ENCODE measurements around the gene EPHB6.

Gene EPHB6

DNA sequence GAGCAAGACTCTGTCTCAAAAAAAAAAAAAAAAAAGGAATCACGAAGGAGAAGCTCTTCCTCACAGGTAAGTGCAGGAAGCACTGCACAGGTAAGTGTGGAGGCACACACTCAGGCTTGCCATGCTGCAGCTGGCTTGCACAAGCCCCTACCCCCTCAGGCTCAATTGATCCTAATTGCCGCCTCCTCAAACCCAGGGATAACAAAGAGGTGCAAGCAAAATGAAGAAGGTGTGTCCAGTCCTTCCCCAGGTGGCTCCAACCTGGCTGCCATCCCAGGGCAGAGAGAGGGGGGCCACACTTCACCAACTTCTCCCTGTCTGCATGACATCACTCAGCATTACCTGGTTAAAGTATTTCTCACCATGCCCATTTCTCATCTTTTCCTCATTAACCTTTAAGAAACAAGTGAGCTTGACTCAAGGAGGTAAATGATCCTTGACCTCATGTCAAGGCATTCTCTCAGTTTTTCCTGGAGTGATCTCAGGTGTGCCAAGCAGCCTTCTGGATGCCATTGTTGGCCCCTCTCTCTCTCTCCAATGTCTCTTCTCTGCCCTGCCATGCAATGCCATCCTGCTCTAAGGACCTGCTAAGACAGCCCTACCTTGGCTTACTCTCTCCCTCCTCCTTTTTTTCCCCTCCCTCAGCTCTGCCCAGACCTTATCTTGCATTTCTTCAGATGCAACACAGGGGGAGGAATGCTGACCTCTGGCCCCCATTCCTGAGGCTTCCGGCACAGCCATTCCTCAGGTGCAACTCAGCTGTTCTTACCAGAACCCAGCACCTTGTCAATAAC, 43.7 kb downstream of the EPHB6 start:
- no peak overlapping the region for H3K4me3 ChIP-seq (replicated peaks; ENCODE audit: insufficient read depth, low read length)
- no peaks in the 10 kb centered on the region for H3K27me3 ChIP-seq (ENCODE audit: insufficient read depth, poor library complexity, severe bottlenecking)
- no peak for DNase-seq (ENCODE audit: low read depth in 1 of 2, low spot score in 1 of 2)
- H3K27ac ChIP-seq (replicated peaks), result no peak overlapping the region
- TF ChIP-seq POLR2AphosphoS5 (IDR thresholded peaks at IDR 0.05; ENCODE audit: low read depth) (no peak), CTCF (IDR thresholded peaks at IDR 0.05; ENCODE audit: insufficient read depth, low read length) (no peak), SPI1 (IDR thresholded peaks at IDR 0.05; ENCODE audit: borderline replicate concordance, low read depth) (no peak), GABPA (IDR thresholded peaks at IDR 0.05; ENCODE audit: low read depth) (no peak), REST (IDR thresholded peaks at IDR 0.05; ENCODE audit: insufficient replicate concordance, low read depth) (no peak)

DNA sequence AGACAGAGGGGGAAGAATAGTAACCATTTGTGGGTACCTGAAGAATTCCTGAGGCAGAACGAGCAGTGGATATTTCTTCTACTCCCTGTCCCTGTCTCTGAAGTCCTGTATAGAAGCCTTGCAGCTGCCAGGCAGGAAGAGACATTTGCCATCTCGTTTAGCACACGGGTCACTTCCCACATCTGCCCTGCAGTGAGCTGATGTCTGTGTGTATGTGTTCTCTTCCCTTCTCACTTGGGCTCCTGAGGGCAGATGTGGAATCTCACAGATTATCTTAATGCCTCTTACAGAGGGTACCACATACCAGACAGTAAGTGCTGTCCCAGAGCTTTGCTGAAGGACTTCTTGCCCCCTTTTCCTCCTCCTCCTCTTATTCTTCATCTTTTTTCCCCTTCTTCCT, 44.8 kb downstream of the EPHB6 start:
- Histone ChIP-seq H3K27me3 (ENCODE audit: insufficient read depth, poor library complexity, severe bottlenecking) (no peaks in the 10 kb centered on the region), H3K27ac (replicated peaks) (no peak overlapping the region), H3K4me3 (replicated peaks; ENCODE audit: insufficient read depth, low read length) (no peak overlapping the region)
- DNase-seq (ENCODE audit: low read depth in 1 of 2, low spot score in 1 of 2), result no peak
- no peak for TF ChIP-seq REST (IDR thresholded peaks at IDR 0.05; ENCODE audit: insufficient replicate concordance, low read depth)
- TF ChIP-seq SPI1 (IDR thresholded peaks at IDR 0.05; ENCODE audit: borderline replicate concordance, low read depth), result no peak
- no peak for TF ChIP-seq GABPA (IDR thresholded peaks at IDR 0.05; ENCODE audit: low read depth)
- no peak for TF ChIP-seq POLR2AphosphoS5 (IDR thresholded peaks at IDR 0.05; ENCODE audit: low read depth)

DNA sequence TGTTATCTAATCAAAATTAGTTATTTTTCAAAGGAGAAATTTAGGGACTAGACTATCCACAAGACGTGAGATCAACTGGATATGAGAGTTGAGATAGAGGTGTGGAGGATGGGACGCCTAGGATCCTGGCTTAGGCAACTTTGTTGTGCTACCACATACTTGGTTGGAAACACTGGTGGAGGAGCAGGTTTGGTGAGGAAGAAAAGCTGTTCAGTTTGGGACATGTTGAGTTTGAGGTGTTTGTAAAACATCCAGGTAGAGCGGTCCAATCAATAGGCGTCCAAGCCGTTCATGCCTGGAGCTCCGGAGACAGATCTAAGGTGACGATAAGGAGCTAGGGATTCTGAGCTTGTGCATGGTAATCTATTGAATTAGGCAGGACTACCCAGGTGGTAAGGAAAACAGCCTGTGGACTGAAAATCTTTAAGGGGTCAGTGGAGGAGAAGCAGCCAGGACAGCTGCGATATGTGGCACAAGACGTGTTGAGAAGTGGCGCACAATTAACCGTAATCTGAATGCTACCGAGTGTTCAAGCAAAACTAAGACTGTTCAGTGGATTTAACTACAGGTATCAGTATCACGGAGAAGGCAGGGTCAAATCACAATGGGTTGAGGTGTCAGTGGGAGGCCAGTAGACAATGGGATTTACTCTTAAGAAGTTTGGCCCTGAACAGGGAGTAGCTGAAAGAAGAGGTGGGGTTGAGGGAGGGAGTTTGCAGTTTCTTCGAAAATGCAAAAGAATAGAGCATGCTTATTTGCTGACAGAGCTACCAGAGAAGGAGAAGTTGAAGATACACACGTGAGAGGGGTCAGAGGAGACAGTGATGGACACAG, 46.8 kb downstream of the EPHB6 start:
- H3K27ac ChIP-seq (replicated peaks), result no peak overlapping the region
- no peak overlapping the region for H3K4me3 ChIP-seq (replicated peaks; ENCODE audit: insufficient read depth, low read length)
- H3K27me3 ChIP-seq (ENCODE audit: insufficient read depth, poor library complexity, severe bottlenecking), result no peaks in the 10 kb centered on the region
- DNase-seq (ENCODE audit: low read depth in 1 of 2, low spot score in 1 of 2), result no peak
- TF ChIP-seq POLR2AphosphoS5 (IDR thresholded peaks at IDR 0.05; ENCODE audit: low read depth) (no peak), SPI1 (IDR thresholded peaks at IDR 0.05; ENCODE audit: borderline replicate concordance, low read depth) (no peak), GABPA (IDR thresholded peaks at IDR 0.05; ENCODE audit: low read depth) (no peak), REST (IDR thresholded peaks at IDR 0.05; ENCODE audit: insufficient replicate concordance, low read depth) (no peak), CTCF (IDR thresholded peaks at IDR 0.05; ENCODE audit: insufficient read depth, low read length) (no peak)
